Measurements from ENCODE around the gene HOXC11.

Gene HOXC11

DNA sequence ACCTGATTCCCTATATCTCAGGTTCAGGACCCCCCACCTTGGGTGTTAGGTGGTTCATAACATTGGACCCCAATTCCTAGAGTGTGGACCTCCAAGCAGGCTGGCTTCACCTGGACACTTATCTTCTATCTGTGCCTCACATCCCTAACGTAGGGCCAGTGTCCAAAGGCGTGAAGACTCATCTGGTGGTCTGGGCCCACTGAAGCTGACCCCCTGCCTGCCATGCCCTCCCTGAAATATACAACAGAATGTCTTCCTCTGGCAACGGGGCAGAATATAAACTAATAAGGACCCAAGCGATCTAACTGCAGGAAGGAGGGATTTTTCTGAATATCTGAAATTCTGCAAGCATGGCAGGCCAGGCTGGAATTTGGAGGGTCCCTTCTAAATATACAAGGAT lies 28.7 kb upstream of the HOXC11 start:
- DNase-seq: no peak

DNA sequence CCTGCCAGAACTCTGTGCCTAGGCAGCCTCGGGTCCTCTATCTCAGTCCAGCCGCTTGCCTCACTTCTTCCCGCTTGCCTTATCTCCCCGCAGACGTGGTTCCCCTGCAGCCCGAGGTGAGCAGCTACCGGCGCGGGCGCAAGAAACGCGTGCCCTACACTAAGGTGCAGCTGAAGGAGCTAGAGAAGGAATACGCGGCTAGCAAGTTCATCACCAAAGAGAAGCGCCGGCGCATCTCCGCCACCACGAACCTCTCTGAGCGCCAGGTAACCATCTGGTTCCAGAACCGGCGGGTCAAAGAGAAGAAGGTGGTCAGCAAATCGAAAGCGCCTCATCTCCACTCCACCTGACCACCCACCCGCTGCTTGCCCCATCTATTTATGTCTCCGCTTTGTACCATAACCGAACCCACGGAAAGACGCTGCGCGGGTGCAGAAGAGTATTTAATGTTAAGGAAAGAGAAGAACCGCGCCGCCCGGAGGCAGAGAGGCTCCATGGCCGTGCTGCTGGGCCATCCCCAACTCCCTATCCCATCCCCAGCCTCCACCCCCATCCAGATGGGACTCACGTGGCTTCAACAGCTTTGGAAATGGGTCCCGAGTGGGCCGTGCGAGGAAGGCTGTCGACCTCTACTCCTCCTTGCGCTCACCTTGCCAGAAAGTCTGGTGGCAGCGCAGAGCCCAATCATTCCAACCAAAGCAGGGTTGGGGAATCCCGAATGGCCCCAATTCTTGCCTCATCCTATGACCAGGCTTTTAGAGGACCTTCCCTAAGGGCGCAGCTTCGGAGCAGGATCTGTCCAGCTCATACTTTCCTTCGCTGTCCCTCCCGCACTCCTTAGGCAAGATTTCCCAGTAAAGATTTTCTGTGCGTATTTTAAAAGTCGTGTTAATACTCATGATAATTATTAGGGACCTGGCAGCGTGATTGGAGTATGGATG lies 27.7 kb upstream of the HOXC11 start:
- no peak for DNase-seq

DNA sequence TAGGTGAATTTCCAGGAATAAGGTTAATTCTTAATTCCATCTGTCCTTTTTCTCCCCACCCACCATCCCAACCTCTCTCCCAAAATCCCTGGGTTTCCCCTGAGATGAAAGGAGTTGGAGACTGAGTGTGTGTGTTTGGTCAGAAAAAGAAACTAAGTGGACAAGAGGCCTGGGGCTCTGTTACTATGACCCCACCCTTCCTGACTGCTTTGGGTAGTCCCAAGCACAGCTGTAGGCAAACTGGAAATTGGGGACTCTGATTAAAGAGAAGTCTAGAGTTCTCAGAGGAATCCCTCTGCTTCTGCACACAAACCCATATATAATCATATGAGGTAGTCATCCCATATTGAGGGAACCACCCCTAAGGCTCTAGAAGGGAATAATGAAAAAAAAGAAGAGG lies 25.2 kb upstream of the HOXC11 start:
- no peak for DNase-seq

DNA sequence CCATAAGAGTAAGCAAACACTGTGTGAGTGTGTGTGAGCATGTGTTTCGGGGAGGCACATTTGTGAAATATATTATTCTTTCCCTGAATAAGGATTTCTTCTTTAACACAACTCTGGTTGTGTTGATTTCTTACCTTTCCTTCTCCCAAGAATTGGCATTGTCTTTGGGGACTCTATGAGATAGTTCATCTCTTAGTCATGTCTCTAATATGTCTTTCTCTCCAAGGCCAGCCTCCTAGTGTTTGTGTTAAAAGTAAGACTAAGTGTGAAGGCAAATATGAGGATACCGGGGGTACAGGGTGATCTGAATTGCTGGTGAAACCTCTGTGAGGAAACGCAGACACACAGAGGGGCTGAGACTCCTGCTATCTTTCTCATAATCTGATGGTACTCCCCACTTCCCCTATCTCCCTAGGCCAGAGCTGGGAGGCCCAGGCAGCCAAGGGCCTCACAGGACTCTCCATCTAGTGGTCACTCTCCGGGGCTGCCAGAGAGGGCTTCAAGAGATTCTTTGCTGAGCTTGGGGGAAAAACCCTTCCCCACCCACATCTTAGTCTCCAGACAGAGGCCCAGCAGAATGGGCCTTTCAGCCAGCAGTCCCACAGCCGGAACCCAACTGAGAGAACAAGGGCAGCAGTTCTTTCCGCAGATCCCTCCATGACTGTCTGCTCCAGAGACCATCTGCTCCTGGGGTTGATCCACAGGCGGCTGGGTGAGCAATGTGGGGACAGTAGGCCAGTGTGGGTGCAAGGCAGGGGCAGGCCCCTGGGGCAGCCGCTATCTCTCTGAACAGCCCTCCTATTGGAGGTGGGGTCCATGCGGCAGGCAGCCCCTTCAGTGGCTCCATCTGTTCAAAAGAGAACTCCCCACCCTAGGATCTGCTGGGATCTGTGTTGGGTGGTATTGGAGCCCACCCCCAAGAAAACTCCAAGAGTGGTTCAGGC lies 24.0 kb upstream of the HOXC11 start:
- no peak for DNase-seq

DNA sequence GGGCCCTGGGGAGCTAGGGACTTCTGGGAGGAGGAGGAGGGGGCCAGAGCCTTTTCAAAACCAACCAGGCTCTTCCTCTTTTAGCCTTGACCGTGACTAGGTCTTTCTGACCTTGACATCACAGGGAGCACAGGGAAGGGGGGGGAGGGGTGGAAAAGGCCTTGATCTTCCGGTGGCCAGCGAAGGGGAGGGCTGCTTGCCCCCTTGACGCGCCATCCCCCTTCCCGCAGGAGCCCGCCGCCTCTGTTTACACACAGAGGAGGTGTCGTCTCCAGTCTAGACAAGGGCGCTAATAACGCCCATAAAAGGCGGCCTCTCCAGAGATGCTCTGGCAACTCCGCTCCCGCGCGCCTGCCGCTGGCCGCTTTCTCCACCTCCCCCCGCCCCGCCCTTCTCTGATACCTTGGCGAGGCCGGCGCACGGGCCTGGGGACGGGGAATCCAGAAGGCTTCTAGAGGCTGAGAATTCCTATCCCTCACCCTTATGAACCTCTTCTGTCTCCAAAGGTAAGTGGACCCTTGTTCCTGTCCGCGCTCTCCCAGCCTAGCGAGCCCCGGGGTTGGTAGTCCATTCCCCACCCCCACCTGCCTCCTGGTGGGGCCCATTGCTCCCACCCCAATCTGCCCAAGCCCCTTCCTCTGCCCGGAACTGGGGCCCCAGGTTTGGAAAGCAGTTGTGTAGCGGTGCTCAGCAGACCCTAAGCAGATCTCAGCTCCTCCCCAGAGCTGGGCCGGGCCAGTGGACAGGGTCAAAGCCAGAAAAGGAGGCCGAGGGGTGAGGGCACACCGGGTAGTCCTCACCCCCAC lies 23.1 kb upstream of the HOXC11 start:
- peak; percentile 53 for DNase-seq

DNA sequence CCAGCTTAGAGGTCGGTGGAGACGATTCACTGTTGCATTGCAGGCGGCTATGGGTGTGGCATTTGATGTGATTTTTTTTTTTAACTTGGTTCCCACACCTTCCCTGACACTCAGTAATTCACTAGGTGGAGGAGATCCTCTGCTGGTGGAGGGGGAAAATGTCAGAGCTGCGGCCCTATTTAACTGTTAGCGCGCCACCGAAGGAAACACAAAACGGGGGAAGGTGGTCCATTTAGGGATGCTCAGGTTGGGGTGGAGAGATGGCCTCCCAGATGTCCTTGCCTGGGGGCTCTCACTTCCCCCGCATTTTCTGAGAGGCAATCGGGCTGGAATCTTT lies 22.5 kb upstream of the HOXC11 start:
- no peak for DNase-seq

DNA sequence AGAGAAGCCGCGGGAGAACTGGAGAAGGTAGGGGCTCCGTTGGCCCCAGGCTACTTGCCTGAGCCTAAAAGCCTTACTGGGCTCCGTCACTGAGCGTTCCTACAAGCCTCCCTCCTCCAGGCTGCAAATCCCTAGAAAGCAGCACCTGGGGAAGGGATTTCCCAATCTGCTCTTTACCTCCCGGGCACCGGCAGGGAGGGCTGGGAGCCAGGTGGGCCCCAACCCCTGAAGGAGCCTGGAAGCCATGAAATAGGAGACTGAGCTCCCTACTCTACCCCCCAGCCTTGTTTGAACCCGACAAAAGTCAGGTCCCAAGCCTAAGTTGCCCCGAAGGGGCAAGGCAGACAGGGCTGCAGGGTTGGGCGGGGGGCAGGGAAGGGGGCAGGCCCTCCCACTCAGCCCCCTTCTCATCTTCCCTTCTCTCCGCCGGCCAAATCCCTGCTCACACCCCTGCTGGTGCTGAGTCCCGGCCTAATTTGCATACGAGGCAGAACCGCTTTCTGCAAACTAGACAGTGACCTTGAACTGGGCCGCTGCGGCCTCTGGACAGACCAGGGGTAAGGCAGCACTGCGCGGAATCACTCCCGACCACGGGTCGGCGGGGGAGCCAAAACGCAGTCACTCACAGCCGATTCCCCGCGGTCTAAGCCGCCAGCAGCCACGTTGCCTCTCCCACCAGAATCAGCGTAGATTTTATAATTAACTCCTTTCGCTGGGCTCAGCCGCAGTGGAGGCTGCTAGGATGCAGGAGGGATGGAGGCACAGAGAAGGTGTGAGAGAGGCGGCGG lies 21.9 kb upstream of the HOXC11 start:
- DNase-seq: no peak

DNA sequence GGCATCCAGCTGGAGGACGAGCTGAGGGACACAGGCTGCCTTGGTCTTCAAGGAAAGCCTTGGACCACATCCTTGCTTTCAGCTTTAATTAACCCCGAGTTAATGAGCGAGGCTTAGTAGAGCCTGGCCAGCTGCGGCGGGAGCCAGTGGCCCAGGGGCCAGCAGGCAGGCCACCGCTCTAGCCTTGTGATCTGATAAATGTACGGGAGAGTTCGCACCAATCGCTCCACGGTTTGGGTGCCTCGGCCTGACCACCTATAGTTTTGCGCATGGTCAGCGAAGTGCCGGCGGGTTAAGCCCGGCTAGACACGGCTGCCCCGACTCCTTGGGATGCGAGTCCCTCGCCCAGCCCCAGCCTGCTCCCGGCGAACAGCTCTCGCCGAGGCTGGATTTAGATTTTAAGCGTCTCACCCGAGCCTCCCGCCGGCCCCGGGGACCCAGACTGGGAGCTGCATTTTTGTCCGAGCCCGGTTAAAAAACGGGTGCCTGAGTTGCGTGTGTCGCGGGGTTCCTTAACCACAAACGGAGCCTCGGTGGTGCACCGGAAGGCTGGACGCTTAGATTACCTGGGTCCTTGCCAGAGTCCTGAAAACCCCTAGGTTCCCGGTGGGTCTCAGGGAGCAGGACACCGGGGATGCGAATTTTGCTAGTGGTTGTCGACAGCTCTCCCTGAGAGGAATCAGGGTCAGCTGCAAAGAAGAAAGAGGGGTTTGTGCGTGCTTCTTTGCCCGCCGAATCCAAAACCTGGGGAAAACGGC lies 21.2 kb upstream of the HOXC11 start:
- no peak for DNase-seq

DNA sequence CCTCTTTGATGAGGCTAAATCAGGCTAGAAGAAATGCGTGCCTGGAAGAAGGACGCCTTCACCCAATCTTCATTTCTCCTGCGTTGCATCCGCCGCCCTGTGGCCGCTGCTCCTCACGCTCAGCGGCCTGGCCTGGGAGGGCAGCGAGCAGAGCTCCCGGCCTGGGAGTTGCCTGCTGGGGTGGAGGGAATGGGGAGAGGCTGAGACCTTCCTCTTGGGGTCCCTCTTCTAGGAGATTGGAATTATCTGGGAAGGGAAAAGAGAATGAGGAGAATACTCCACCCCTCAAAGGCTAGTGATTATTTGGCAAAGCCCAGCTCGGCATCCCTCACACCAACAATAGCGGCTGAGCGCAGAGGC lies 20.6 kb upstream of the HOXC11 start:
- DNase-seq: no peak

DNA sequence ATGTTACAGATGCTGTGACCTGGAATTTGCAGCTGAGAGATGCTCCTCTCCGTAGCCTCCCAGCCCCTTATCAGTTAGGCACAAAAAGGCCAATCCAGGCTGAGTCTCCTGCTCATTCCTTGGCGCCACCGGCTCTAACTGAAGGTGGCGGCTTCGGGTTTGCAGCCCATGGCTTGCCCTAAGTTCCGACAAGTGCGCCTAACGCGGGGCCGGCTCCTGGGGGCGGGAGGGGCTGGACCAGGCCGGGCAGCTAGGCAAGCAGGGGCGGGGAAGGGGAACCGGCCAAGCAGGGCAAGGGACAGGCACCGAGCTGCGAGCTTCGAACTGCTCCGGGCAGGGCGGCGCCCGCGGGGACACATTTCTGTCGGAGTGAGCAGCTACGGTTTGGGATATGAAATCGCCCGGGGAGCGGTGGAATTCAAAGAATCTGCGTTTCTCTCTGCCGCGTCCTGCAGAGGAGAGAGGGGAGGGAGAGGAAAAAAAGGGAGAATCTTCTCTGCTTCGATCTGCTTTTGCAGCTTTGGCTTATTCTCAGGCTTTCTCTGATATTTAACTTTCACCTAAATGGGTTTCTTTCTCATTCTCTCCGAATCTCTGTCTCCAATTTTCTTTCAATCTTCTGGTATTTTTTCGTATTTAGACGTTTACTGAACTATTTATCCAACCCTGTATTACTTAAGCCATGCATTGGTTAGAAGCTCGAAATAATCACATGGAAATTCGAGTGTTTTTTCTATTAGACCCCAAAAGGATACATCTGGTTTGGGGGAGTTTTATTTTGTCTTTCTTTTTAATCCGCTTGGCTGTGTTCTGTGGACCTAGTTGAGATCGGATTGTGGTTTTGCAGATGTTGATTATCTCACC lies 19.8 kb upstream of the HOXC11 start:
- no peak for DNase-seq

DNA sequence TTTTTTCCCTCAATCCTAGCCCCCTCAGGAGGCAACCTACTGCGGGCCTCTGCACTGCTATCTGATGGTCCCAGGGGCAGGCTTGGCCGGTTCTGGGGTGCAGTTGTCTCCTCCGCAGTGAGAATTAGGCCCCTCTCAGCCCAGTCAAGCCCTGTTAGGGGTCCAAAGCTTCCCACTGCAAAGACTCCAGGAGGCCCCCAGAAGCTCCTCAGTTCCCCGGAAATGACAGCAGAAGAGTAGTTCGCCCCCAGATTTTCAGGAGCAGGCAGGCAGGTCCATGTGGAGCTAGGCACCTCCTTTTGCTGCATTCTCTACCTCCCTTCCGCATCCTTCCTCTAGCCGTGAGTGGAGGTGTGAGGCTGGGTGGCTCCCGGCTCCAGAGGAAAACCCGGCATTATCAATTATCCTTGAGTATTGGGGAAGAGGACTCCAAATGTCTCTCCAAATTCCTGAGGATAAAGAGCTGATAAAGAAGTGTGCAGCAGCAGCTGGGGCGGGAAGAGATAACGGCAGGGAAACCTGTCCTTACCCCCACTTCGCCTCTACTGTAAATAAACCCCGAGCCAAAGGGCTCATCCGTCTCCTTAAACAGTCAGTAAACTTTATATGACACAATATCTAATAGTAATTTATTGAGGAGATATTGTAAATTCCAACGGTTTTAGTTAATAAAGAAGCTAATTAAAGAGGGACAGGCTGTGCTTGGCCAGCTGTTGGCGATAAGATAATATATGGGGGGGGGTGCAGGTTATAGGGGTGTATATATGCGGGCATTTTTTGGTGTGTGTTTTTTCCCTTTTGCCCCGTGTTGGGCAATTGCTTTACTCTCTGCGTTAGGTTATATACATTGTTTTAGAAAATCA lies 18.9 kb upstream of the HOXC11 start:
- no peak for DNase-seq

DNA sequence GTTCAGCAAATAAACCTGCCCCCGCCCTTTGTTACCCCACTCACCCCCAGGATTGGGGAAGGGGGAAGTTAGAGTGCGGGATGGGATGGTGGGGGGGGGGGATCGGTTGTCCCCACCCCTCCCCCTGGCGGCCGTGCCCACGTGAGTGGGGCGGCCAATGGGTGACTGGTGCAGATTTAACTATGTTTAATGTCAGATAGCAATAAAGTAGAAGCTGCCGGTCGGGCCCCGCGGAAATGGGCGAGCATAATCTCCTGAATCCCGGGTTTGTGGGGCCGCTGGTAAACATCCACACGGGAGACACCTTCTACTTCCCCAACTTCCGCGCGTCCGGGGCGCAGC lies 18.3 kb upstream of the HOXC11 start, which contains the start of gene HOXC12:
TSS of gene HOXC12 (plus strand) at position 210 of the 342 bp plus-strand sequence. CDS start at position 237, 27 bp downstream.
- no peak for DNase-seq

DNA sequence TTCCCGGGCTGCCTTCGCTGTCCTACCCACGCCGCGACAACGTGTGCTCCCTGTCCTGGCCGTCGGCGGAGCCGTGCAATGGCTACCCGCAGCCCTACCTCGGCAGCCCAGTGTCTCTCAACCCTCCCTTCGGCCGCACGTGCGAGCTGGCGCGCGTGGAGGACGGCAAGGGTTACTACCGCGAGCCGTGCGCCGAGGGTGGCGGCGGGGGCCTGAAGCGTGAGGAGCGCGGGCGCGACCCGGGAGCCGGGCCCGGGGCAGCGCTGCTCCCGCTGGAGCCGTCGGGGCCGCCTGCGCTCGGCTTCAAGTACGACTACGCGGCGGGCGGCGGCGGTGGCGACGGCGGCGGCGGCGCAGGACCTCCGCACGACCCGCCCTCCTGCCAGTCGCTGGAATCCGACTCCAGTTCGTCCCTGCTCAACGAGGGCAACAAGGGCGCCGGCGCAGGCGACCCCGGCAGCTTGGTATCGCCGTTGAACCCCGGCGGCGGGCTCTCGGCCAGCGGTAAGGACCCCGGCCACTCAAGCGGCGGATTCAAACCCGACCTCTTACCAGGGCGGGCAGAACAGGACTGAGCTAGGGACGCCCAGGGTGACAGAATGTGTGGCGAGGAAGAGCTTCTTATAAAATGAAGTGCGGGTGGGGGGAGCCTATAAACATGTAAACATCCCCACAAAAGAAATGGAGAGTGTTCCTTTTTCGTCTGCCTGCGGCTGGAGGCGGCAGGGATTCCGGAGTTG lies 17.7 kb upstream of the HOXC11 start:
- no peak for DNase-seq

DNA sequence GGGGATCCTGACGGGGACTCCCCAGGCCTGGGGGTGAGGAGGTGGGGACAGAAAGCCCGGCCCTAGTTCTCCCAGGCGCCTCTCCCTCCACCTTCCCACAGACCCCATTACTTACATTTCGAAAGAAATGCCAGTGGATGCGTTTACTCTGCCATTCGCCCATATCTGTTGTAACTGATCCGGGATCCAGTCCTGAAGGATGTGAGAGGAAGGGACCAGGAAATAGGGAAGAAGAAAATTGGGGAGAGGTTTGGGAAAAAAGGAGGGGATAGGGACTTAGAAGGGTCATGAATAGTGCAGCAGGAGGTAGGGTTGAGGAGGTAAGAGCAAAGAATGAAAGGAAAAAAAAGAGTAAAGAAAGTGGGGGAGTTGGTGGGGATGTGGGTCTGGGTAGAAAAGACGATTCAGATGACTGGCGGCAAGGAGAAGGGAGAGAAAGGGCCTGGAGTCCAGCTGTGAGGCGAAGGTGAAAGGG lies 17.1 kb upstream of the HOXC11 start:
- DNase-seq: no peak

DNA sequence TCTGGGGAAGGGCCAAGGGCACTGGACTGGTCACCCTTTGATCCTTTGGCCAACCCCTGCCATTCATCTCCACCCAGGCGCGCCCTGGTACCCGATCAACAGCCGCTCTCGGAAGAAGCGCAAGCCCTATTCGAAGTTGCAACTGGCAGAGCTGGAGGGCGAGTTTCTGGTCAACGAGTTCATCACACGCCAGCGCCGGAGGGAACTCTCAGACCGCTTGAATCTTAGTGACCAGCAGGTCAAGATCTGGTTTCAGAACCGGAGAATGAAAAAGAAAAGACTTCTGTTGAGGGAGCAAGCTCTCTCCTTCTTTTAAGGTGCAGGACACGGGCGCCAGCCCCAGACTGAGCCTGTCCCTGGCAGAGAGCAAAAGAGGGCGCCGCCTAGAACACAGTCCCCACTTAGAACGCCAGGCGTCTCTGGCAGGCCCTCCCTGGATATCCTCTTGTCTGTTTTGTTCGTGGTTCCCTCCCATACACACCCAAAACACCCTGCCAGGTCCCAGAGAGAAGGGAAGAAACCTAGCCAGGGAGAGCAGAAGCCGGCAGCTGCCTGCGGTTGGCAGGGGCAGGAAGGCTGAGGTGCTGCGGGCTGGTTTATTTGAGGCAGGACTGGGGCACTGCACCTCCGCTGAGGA lies 16.6 kb upstream of the HOXC11 start:
- no peak for DNase-seq

DNA sequence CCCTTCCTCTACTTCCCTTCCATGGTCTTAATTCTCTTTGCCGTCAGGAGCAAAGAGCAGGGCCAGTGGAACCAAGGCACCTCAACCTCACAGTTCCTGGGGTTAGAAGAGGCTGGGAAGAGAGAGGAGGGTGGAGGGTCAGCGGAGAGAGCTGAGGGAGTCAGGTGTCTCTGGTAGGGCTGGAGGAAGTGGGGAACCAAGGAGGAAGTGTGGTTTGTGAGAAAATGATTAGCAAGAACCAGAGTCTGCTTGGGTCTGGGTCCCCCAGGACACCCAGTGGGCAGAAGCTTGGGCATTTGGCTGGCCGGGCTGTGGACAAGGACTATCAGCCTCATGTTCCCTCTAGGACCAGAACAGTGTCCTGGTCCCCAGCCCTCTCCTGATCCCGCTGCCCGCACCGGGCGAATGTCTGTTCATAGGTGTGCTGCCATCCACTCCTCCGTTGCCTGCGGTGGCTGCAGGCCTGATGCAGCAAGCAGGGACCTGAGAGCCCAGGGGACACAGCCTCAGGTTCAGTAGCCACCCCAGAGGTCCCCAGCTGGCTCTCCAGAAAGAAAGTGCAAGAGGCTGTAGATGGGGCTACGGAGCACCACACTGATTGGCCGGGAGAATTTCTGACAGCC lies 15.9 kb upstream of the HOXC11 start:
- no peak for DNase-seq

DNA sequence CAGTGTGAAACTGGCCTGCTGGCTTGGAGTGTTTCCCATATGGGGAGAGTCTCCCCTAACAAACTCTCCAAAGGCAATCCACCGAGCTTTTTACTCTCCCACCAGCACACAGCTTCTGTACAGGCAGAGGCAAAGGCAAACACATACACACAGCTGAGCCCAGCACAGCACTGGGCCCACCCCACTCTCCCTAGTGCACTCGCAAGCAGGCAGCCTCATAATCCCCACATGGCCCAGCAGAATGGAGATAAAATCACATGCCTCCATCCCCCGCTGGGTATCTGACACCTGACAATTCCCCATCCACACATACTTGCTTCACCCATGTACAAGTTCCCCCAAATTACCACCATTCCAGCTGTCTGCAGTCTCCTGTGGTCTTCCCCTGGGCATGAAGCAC lies 14.8 kb upstream of the HOXC11 start:
- DNase-seq: no peak

DNA sequence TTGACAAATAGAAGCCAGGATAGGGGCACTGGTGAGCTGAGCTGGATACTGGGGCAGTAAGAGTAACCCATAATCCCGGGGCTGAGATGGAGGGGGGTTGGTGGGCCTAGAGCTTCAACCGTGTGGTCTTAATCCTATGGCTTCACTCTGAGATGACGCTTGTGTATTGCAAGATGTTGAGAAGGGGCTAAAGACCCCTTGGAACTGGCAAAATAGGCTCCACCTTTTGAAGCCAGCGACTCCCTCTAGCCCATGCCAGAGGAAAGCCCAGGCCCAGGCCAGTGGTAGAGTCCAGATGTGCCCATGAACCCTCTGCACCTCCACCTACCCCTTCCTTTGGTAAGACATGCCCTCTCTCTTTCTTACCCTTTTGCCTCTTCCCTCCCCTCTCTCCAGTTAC lies 13.6 kb upstream of the HOXC11 start:
- DNase-seq: no peak

Data from NCI-H1105 treated with DMSO at 0.1 percent for 48 hours (cell line).